Measurements from ENCODE around the gene FGF5.
A peak's percentile ranks its signal among the peaks of the same experiment; 100 is the strongest.

The FGF5 gene

DNA sequence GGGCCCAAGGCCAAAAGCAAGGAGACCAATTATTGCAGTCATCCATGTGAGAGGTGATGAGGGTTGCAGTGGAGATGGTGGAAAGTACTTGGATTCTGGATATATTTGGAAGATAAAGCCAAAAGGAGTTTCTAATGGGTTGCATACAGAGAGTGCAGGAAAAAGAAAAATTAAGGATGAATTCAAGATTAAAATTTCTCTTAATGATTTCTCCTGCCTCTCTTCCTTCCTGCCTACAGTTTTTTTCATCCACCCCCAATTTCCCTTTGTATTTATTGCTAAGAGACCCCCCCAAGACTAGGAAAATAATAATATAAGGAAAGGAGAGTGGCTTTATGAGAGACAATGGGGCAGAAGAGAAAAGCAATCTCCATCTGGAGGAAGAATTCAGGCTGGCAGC is 8.6 kb upstream of the FGF5 start:
- Mint-ChIP-seq H3K9me3 (no peaks in the 10 kb centered on the region), H3K36me3 (ENCODE audit: low read depth) (no peaks in the 10 kb centered on the region), H3K27ac (no peak overlapping the region), H3K27me3 (ENCODE audit: low read depth, poor library complexity) (peaks cover 87% of the 10 kb centered on the region), H3K4me1 (no peaks in the 10 kb centered on the region), H3K4me3 (no peak overlapping the region)
- DNase-seq: no peak
- TF ChIP-seq, protein P1, sequence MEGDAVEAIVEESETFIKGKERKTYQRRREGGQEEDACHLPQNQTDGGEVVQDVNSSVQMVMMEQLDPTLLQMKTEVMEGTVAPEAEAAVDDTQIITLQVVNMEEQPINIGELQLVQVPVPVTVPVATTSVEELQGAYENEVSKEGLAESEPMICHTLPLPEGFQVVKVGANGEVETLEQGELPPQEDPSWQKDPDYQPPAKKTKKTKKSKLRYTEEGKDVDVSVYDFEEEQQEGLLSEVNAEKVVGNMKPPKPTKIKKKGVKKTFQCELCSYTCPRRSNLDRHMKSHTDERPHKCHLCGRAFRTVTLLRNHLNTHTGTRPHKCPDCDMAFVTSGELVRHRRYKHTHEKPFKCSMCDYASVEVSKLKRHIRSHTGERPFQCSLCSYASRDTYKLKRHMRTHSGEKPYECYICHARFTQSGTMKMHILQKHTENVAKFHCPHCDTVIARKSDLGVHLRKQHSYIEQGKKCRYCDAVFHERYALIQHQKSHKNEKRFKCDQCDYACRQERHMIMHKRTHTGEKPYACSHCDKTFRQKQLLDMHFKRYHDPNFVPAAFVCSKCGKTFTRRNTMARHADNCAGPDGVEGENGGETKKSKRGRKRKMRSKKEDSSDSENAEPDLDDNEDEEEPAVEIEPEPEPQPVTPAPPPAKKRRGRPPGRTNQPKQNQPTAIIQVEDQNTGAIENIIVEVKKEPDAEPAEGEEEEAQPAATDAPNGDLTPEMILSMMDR (IDR thresholded peaks at IDR 0.05): no peak

DNA sequence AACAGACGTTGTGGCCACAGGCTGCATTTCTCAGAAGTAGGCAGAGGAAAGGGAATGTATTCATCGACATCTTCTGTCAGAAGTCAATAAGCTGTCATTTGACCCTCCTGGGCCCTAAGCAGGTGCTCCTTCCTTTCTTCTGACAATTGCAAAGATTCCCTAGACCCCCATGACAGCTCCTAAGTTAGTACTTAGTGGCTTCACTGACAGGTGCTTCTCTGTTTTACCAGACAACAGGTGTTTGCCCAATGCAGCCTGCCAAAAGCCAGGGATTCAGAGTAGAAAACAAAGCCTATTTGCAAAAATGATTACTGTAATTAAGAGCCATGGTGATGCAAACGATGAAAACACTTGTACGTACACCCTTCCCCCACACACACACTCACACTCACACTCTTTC is 7.5 kb upstream of the FGF5 start:
- peaks cover 10% of the 10 kb centered on the region for H3K4me1 Mint-ChIP-seq
- no peak overlapping the region for H3K4me3 Mint-ChIP-seq
- no peak overlapping the region for H3K27ac Mint-ChIP-seq
- H3K9me3 Mint-ChIP-seq: no peaks in the 10 kb centered on the region
- no peaks in the 10 kb centered on the region for H3K36me3 Mint-ChIP-seq (ENCODE audit: low read depth)
- H3K27me3 Mint-ChIP-seq (ENCODE audit: low read depth, poor library complexity): peaks cover 95% of the 10 kb centered on the region
- TF ChIP-seq, protein P1 (IDR thresholded peaks at IDR 0.05): no peak
- DNase-seq: no peak

DNA sequence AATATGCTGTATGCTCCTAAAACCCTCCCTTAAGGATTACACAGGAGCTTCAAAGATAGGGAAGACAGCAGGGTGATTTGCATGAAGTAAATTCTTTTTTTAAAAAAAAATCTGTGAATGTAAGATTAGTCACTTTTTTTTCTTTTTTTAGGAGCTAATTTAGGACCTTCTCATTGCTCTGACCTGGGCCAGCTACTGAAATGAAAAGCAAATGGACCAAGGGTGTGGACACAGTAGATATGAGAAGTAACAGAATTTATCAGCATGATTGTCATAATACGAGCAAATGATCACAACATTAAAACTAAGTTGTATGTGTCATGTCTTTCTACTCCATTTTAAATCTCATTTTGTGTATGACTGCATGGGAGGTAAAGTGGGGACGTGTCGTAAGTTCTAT is 6.6 kb upstream of the FGF5 start:
- Mint-ChIP-seq H3K4me3 (no peak overlapping the region), H3K27ac (no peak overlapping the region), H3K4me1 (peaks cover 18% of the 10 kb centered on the region), H3K36me3 (ENCODE audit: low read depth) (no peaks in the 10 kb centered on the region), H3K9me3 (no peaks in the 10 kb centered on the region), H3K27me3 (ENCODE audit: low read depth, poor library complexity) (peaks cover 97% of the 10 kb centered on the region)
- TF ChIP-seq, protein P1 (IDR thresholded peaks at IDR 0.05): no peak
- no peak for DNase-seq

DNA sequence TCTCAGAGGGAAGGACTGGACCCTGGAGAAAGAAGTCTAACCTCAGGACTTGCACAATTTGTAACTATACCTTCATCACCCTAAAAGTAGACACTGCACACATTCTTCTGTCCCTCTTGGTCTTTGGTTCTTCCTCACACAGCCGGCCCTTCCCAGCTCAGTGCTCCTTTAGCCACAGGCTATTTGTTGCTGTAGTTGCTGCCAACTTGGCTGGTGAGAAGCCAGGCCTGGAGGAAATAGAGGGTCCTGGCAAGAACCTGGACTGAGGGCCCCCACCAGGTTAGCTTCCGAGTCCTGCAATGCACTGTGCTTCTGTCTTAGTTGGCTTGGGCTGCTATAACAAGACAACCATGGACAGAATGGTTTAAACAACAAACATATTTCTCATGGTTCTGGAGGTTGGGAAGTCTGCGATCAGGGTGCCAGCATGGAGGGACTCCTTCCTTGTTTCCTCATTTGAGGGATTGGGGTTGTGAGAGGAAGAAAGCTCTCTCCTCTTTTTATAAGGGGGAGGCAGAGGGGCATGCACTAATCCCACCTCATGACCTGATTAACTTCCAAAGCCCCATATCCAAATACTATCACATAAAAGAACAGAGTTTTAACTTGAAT is 4.4 kb upstream of the FGF5 start:
- Mint-ChIP-seq H3K27me3 (ENCODE audit: low read depth, poor library complexity) (peaks cover 98% of the 10 kb centered on the region), H3K36me3 (ENCODE audit: low read depth) (no peaks in the 10 kb centered on the region), H3K4me3 (no peak overlapping the region), H3K9me3 (no peaks in the 10 kb centered on the region), H3K4me1 (peaks cover 35% of the 10 kb centered on the region), H3K27ac (no peak overlapping the region)
- TF ChIP-seq, protein P1 (IDR thresholded peaks at IDR 0.05): no peak
- no peak for DNase-seq

DNA sequence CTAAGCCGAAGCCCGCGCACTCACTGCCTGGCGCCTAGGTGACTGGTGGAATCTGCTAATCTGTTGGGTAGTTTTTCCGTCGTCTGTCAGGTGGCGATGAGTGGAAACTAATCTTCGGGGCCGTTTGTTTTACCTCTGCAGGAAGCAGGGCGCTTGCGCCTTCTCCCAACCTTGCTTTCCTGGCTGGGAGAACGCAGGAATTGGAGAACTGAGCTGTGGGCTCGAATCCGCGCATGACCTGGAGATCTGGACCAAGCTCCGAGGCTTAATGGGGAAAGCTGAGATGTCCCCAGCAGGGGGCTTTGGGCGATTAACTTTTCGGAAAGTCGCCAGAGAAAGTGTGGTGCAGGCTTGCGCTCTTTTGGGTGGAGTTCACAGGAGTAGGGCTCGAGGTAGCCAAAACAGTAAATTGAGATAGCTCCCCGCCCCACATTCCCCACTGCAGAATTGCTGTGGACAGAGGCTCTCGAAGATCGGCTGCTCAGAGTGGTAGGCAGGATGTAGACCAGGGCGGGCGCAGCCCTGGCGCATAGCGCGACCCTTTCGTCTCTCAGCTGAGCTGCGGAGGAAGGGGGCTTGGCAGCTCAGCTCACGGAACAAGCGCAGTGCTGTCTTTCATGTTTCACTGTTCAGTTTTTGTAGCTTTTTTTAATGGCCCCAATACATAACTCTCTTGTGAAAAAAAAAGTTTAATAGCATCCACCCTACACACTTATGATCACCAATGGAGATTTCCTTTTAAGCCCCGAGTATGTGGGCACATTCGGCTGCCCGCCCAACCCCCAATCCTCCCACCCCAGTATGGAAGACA is 2.7 kb upstream of the FGF5 start:
- Mint-ChIP-seq H3K27me3 (ENCODE audit: low read depth, poor library complexity) (peaks cover 99% of the 10 kb centered on the region), H3K36me3 (ENCODE audit: low read depth) (no peaks in the 10 kb centered on the region), H3K4me1 (peaks cover 46% of the 10 kb centered on the region), H3K4me3 (peak overlapping the region; percentile 57), H3K9me3 (no peaks in the 10 kb centered on the region), H3K27ac (no peak overlapping the region)
- DNase-seq: peak; percentile 25
- TF ChIP-seq, protein P1 (IDR thresholded peaks at IDR 0.05): no peak

DNA sequence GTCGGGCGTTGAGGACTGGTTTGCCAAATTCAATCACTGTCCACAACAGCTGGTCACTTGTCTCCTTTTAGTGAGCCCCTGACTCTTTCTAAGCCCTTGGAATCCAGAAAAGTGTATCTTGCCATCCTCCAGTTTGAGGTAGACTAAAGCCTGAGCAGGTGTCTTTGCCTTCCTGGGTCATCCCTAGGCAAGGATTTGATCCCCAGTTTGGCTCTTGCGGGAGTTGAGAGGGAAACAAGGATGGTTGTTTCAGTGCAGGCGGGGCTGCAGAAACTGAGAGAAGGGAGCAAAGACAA is 2.2 kb upstream of the FGF5 start:
- H3K4me1 Mint-ChIP-seq: peaks cover 46% of the 10 kb centered on the region
- no peaks in the 10 kb centered on the region for H3K9me3 Mint-ChIP-seq
- no peak for DNase-seq
- peaks cover 99% of the 10 kb centered on the region for H3K27me3 Mint-ChIP-seq (ENCODE audit: low read depth, poor library complexity)
- H3K27ac Mint-ChIP-seq: no peak overlapping the region
- H3K4me3 Mint-ChIP-seq: peak overlapping the region; percentile 57
- TF ChIP-seq, protein P1 (IDR thresholded peaks at IDR 0.05): no peak
- no peaks in the 10 kb centered on the region for H3K36me3 Mint-ChIP-seq (ENCODE audit: low read depth)
